Mesothelial cell of epicardium (in vitro differentiated cells): ENCODE measurements around the gene TBC1D13. TPM values are rescaled to one million over a fixed set of nuclear protein-coding genes. Genes with fewer than 3 reads are reported as not detected.

ENCODE experiments used
- DNase-seq, 2 experiments: peaks; one replicate each; pipeline ENCODE4 v3.0.0; 2021; ENCODE audit warnings: low spot score in 2 of 2; ENCODE audit not compliant: unreplicated experiment in 2 of 2
- H3K27ac Mint-ChIP-seq: 2 replicates; pipeline ENCODE4 v1.8.0; 2021; ENCODE audit warnings: mixed read lengths
- H3K27me3 Mint-ChIP-seq: 2 replicates; pipeline ENCODE4 v1.8.0; 2021; ENCODE audit warnings: low read depth, mixed read lengths
- H3K36me3 Mint-ChIP-seq: 2 replicates; pipeline ENCODE4 v1.8.0; 2021; ENCODE audit warnings: mixed read lengths
- H3K4me1 Mint-ChIP-seq: 2 replicates; pipeline ENCODE4 v1.8.0; 2021; ENCODE audit warnings: mixed read lengths
- H3K4me3 Mint-ChIP-seq: 2 replicates; pipeline ENCODE4 v1.8.0; 2021; ENCODE audit warnings: mild to moderate bottlenecking, moderate library complexity, mixed read lengths
- H3K9me3 Mint-ChIP-seq: 2 replicates; pipeline ENCODE4 v1.8.0; 2021; ENCODE audit warnings: mixed read lengths
- total RNA-seq: library from RNA; stranded (reverse); gene quantifications from 3 replicates; pipeline ENCODE4 v1.2.1, GENCODE V29; 2021
- TF ChIP-seq, protein P1 (sequence below): fragments of 200-600 bp; sonication (generic); IDR thresholded peaks from one replicate; pipeline ENCODE4 v1.5.0; 2021; ENCODE audit warnings: antibody characterized with exemption; ENCODE audit not compliant: unreplicated experiment

The TBC1D13 gene
- total RNA-seq, 1 donor from 2014 or later = 37.8 TPM

DNA sequence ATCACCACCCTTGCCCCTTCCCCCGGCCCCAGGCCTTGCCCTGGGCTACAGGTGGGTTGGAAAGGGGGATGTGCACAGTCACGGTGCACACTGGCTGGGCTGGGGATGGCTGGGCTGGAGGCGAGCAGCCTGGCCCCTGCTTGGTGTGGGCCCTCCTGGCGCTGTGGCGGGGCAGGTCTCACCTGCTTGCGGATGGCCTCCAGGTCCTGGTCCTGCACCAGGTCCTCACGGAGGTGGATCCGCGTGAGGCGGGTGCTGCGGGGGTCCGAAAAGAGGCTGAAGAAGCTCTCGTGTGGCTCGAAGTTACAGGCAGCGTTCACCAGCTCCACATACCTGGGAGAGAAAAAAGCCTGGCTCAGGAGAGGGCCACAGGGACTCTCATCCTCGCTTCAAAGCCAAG, 33.4 kb upstream of the TBC1D13 start:
- Mint-ChIP-seq H3K4me3 (no peak overlapping the region), H3K27me3 (no peaks in the 10 kb centered on the region), H3K4me1 (no peaks in the 10 kb centered on the region), H3K9me3 (no peaks in the 10 kb centered on the region), H3K27ac (no peak overlapping the region), H3K36me3 (peaks cover 3% of the 10 kb centered on the region)
- DNase-seq = no peak
- TF ChIP-seq, protein P1, sequence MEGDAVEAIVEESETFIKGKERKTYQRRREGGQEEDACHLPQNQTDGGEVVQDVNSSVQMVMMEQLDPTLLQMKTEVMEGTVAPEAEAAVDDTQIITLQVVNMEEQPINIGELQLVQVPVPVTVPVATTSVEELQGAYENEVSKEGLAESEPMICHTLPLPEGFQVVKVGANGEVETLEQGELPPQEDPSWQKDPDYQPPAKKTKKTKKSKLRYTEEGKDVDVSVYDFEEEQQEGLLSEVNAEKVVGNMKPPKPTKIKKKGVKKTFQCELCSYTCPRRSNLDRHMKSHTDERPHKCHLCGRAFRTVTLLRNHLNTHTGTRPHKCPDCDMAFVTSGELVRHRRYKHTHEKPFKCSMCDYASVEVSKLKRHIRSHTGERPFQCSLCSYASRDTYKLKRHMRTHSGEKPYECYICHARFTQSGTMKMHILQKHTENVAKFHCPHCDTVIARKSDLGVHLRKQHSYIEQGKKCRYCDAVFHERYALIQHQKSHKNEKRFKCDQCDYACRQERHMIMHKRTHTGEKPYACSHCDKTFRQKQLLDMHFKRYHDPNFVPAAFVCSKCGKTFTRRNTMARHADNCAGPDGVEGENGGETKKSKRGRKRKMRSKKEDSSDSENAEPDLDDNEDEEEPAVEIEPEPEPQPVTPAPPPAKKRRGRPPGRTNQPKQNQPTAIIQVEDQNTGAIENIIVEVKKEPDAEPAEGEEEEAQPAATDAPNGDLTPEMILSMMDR = no peak

- Mint-ChIP-seq H3K9me3 (no peaks in the 10 kb centered on the region), H3K27me3 (no peaks in the 10 kb centered on the region), H3K36me3 (no peaks in the 10 kb centered on the region), H3K4me3 (no peak overlapping the region), H3K27ac (no peak overlapping the region), H3K4me1 (no peaks in the 10 kb centered on the region)
- no peak for DNase-seq
- TF ChIP-seq, protein P1 = no peak
Observed at GRCh38 chr9:128757602-128758001, 29.5 kb upstream of the TBC1D13 start.

DNA sequence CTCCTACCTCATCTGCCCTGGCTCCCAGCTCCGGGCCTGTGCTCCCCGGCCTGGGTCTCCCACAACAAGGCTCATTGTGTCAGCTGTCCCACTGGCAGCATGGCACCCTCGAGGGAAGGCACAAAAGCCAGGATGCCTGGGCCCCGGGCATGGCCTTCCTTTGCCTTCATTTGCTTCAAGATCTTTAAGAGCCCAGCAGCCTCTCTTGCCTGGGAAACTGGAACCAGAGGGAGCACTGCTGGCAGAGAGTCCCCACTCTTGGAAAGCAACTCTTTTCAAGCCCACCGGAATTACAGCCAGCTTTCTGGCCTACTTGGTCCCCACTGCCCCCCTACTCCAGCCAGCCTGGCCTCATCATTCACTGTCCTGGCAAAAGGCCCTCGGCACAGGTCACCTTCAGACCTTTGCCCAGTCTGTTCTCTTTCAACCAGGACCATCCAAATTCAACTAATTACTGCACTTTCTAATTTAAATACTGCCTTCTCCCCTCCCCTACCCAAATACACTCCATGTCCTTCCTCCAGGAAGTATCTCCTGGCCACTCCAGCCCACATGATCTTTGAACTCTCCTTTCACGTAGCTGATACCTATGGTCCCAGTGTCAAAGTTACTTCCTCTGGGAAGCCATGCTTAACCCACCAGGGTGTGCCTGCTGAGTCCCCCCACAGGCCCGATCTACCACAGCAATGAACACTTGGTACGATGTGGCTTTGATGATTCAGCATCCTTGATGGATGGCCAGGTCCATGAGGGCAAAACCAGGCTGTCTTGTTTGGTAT, 24.2 kb upstream of the TBC1D13 start:
- Mint-ChIP-seq H3K9me3 (no peaks in the 10 kb centered on the region), H3K4me3 (no peak overlapping the region), H3K27me3 (no peaks in the 10 kb centered on the region)

GRCh38 chr9:128764361-128764760, 22.7 kb upstream of the TBC1D13 start:
- H3K4me1 Mint-ChIP-seq = no peaks in the 10 kb centered on the region
- DNase-seq = no peak
- no peak overlapping the region for H3K4me3 Mint-ChIP-seq
- H3K9me3 Mint-ChIP-seq = no peaks in the 10 kb centered on the region
- TF ChIP-seq, protein P1 = no peak
- H3K36me3 Mint-ChIP-seq = peaks cover 4% of the 10 kb centered on the region
- no peaks in the 10 kb centered on the region for H3K27me3 Mint-ChIP-seq
- H3K27ac Mint-ChIP-seq = no peak overlapping the region

More for the DNA sequence above, 24.2 kb upstream of the TBC1D13 start:
- Mint-ChIP-seq H3K27ac (no peak overlapping the region), H3K36me3 (peaks cover 3% of the 10 kb centered on the region), H3K4me1 (no peaks in the 10 kb centered on the region)
- no peak for DNase-seq
- TF ChIP-seq, protein P1 = no peak

DNA sequence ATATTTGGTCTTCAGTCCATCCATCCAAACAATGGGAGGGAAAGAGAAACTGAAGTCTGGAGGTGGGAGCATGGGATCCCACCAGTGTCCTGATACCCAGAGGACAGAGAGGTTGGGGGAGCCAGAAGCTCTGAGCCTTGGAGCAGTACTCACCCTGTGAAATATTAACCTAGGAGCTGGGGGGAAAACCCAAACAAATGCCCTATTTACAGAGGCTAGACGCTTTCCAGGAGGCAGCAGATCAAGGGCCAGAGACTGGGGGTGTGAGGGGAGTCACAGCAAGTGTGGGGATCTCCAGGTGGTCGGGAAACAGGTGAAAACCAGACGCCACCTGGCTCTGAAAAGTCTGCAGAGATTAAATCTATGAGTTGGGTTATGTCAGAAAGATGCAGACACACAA, 21.6 kb upstream of the TBC1D13 start:
- no peaks in the 10 kb centered on the region for H3K9me3 Mint-ChIP-seq
- no peak overlapping the region for H3K4me3 Mint-ChIP-seq
- no peak for DNase-seq
- H3K27me3 Mint-ChIP-seq = no peaks in the 10 kb centered on the region
- TF ChIP-seq, protein P1 = no peak
- H3K4me1 Mint-ChIP-seq = peaks cover 6% of the 10 kb centered on the region
- H3K36me3 Mint-ChIP-seq = peaks cover 4% of the 10 kb centered on the region
- no peak overlapping the region for H3K27ac Mint-ChIP-seq

- no peak for DNase-seq
- no peaks in the 10 kb centered on the region for H3K27me3 Mint-ChIP-seq
- H3K27ac Mint-ChIP-seq = no peak overlapping the region
- H3K4me3 Mint-ChIP-seq = no peak overlapping the region
- H3K36me3 Mint-ChIP-seq = peaks cover 4% of the 10 kb centered on the region
- H3K9me3 Mint-ChIP-seq = no peaks in the 10 kb centered on the region
- TF ChIP-seq, protein P1 = no peak
- peaks cover 17% of the 10 kb centered on the region for H3K4me1 Mint-ChIP-seq
Observed at GRCh38 chr9:128768606-128769005, 18.4 kb upstream of the TBC1D13 start.
